Smooth muscle cell (in vitro differentiated cells): ENCODE measurements around the gene BCLAF3. TPM values are rescaled to one million over a fixed set of nuclear protein-coding genes. Genes with fewer than 3 reads are reported as not detected.

Source experiments
- DNase-seq: peaks from one replicate; lab custom pipeline; 2025; ENCODE audit not compliant: unreplicated experiment; lab: John Stamatoyannopoulos, UW
- H2AFZ ChIP-seq: fragments of 200-600 bp; sonication (generic); 2 replicates; pipeline ENCODE4 v1.6.0; 2016; ENCODE audit warnings: antibody characterized with exemption, low read depth, mild to moderate bottlenecking
- H3F3A ChIP-seq: fragments of 200-600 bp; sonication (generic); 2 replicates; pipeline ENCODE4 v1.6.0; 2017; ENCODE audit warnings: antibody characterized with exemption, low read depth
- H3K27ac ChIP-seq: fragments of 200-600 bp; sonication (generic); 2 replicates; pipeline ENCODE4 v1.5.1; 2016; ENCODE audit warnings: low read depth, mild to moderate bottlenecking
- H3K27me3 ChIP-seq: fragments of 200-600 bp; sonication (generic); 2 replicates; pipeline ENCODE4 v1.6.1; 2016; ENCODE audit warnings: low read depth, mild to moderate bottlenecking
- H3K36me3 ChIP-seq: fragments of 200-600 bp; sonication (generic); 2 replicates; pipeline ENCODE4 v1.5.1; 2016; ENCODE audit warnings: low read depth
- H3K4me1 ChIP-seq: fragments of 200-600 bp; sonication (generic); 2 replicates; pipeline ENCODE4 v1.5.1; 2016; ENCODE audit warnings: low read depth
- H3K4me2 ChIP-seq: fragments of 200-600 bp; sonication (generic); 2 replicates; pipeline ENCODE4 v1.6.0; 2016; ENCODE audit warnings: mild to moderate bottlenecking
- H3K4me3 ChIP-seq: fragments of 200-600 bp; sonication (generic); 2 replicates; pipeline ENCODE4 v1.5.1; 2016; ENCODE audit warnings: mild to moderate bottlenecking
- H3K79me2 ChIP-seq: fragments of 200-600 bp; sonication (generic); 2 replicates; pipeline ENCODE4 v1.6.0; 2016; ENCODE audit warnings: low read depth, mild to moderate bottlenecking
- H3K9ac ChIP-seq: fragments of 200-600 bp; sonication (generic); 2 replicates; pipeline ENCODE4 v1.6.0; 2016; ENCODE audit warnings: low read depth
- H3K9me3 ChIP-seq: fragments of 200-600 bp; sonication (generic); replicated peaks from 2 replicates; pipeline ENCODE4 v1.5.1; 2016; ENCODE audit warnings: low read depth
- H4K20me1 ChIP-seq: fragments of 200-600 bp; sonication (generic); 2 replicates; pipeline ENCODE4 v1.6.0; 2016; ENCODE audit warnings: low read depth
- CTCF ChIP-seq: fragments of 200-600 bp; sonication (generic); IDR thresholded peaks from 2 replicates; pipeline ENCODE4 v1.5.1; 2017; ENCODE audit warnings: borderline replicate concordance, mild to moderate bottlenecking, antibody characterized with exemption; ENCODE audit not compliant: insufficient read depth, poor library complexity, severe bottlenecking
- WGBS: methylation state at CpG from one replicate; pipeline ENCODE4 v1.1.7; 2016; ENCODE audit warnings: low lambda C conversion rate; 5-methylcytosine and 5-hydroxymethylcytosine counted together
- polyA plus RNA-seq: library from polyadenylated mRNA; unstranded; fragments of >200 nt; fragmentation: Nextera tagmentation; extraction: Ambion mirVana; gene quantifications from 2 replicates; pipeline ENCODE4 v1.2.1, GENCODE V29; 2016
- total RNA-seq: library from RNA; depleted of rRNA; stranded (reverse); fragments of >200 nt; gene quantifications from 2 replicates; pipeline ENCODE4 v1.2.3, GENCODE V29; 2014

The BCLAF3 gene
- total RNA-seq (4.1 and 5.0 TPM in 2 replicates), polyA plus RNA-seq (1.7 and 3.4 TPM in 2 replicates)

- peak; percentile 74 for TF ChIP-seq CTCF
- peak; percentile 58 for DNase-seq
- Histone ChIP-seq H3K4me2 (peak within 1 kb of the TSS; percentile 86), H3F3A (no peaks in the 10 kb centered on the region), H3K27me3 (no peaks in the 10 kb centered on the region), H3K4me1 (no peaks in the 10 kb centered on the region), H3K79me2 (peaks cover 3% of the 10 kb centered on the region), H2AFZ (peak within 1 kb of the TSS; percentile 78), H3K27ac (no peak within 1 kb of the TSS), H4K20me1 (no peaks in the 10 kb centered on the region), H3K4me3 (peak within 1 kb of the TSS; percentile 64), H3K9ac (peak within 1 kb of the TSS; percentile 6), H3K36me3 (no peaks in the 10 kb centered on the region), H3K9me3 (no peaks in the 10 kb centered on the region)
- WGBS, result 31% methylated on average over 19 of the region's 103 CpGs
These were observed at the start of gene BCLAF3 for GRCh38 chrX:19990556-19991349. Gene BCLAF3 (minus strand): TSS chrX:19991061. CDS start chrX:19970264, 20,797 bp downstream.

DNA sequence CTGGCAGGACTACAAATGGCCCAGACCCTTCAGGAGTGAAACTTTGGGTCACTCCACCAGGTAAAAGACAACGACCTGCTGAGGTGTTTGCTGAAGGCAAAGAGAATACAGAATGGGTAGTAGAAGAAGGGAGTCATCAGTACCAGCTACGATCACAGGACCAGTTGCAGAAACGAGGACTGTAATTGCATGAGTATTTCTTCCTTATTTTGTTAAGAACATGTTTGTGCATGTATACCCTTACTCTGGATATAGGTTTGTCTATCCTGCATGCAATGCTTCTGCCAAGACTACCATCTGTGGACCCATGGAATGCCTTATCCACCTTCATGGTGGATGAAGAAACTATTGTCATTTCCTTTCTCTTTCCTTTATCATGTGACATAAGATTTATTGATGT lies 48.1 kb upstream of the BCLAF3 start:
- Histone ChIP-seq H3K79me2 (no peaks in the 10 kb centered on the region), H3K4me1 (no peaks in the 10 kb centered on the region), H3K9me3 (no peaks in the 10 kb centered on the region), H3K27ac (no peak overlapping the region), H3K4me3 (no peak overlapping the region), H3F3A (no peaks in the 10 kb centered on the region), H4K20me1 (no peaks in the 10 kb centered on the region), H3K4me2 (no peak overlapping the region), H3K27me3 (no peaks in the 10 kb centered on the region), H3K36me3 (no peaks in the 10 kb centered on the region), H3K9ac (no peak overlapping the region), H2AFZ (no peak overlapping the region)
- 72% methylated on average over 3 of the region's 3 CpGs for WGBS
- no peak for DNase-seq
- no peak for TF ChIP-seq CTCF

DNA sequence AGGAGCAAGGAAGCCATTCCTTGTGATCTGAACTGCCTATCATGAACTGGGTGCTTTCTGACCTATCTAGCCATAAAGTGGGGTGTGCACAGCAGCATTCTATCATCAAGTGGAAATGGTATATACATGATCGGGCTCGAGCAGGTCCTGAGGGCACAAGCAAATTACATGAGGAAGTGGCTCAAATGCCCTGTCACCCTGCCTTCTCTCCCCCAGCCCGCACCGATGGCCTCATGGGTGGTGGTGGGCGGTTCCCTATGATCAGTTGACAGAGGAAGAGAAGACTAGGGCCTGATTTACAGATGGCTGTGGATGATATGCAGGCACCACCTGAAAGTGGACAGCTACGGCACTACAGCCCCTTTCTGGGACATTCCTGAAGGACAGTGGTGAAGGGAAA lies 46.3 kb upstream of the BCLAF3 start:
- Histone ChIP-seq H3K27me3 (no peaks in the 10 kb centered on the region), H3K9me3 (no peaks in the 10 kb centered on the region), H3K9ac (no peak overlapping the region), H3K4me1 (no peaks in the 10 kb centered on the region), H3K36me3 (no peaks in the 10 kb centered on the region), H3K4me2 (no peak overlapping the region), H3K27ac (no peak overlapping the region), H3F3A (no peaks in the 10 kb centered on the region), H2AFZ (no peak overlapping the region), H3K79me2 (no peaks in the 10 kb centered on the region), H3K4me3 (no peak overlapping the region), H4K20me1 (no peaks in the 10 kb centered on the region)
- TF ChIP-seq CTCF, result no peak
- 80% methylated on average over 6 of the region's 6 CpGs for WGBS
- no peak for DNase-seq

DNA sequence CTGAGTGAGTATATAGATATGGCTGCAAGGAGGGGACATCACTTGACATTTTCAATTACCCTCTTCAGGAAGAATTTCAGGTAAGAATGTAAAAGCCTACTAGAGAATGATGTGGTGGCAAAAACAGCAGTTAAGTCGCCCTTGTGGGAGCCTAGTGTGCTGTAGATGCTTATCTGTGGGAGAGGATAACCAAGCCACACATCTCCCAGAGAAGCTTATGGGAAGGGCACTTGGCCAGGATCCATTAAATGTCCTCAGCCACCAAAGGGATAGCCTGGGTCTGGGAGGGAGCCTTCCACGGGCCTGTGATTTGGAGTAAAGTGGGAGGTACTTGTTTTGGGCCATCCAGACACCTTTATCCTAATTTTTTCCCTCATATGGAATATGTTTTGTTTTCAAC lies 41.3 kb upstream of the BCLAF3 start:
- no peak overlapping the region for H3K27ac ChIP-seq
- H3K36me3 ChIP-seq, result no peaks in the 10 kb centered on the region
- no peak overlapping the region for H3K4me2 ChIP-seq
- no peak for TF ChIP-seq CTCF
- no peaks in the 10 kb centered on the region for H3K79me2 ChIP-seq
- WGBS, result 47% methylated on average over 2 of the region's 2 CpGs
- no peak for DNase-seq
- H3K4me3 ChIP-seq, result no peak overlapping the region
- no peaks in the 10 kb centered on the region for H3K9me3 ChIP-seq
- H2AFZ ChIP-seq, result no peak overlapping the region
- H4K20me1 ChIP-seq, result no peaks in the 10 kb centered on the region
- no peaks in the 10 kb centered on the region for H3K27me3 ChIP-seq
- H3K9ac ChIP-seq, result no peak overlapping the region
- no peaks in the 10 kb centered on the region for H3K4me1 ChIP-seq
- no peaks in the 10 kb centered on the region for H3F3A ChIP-seq
